NCI-H2081 treated with DMSO at 0.1 percent for 48 hours (cell line): Measurements from ENCODE around the gene ERF.

Experiments
- DNase-seq: peaks from one replicate; lab custom pipeline; 2025; lab: John Stamatoyannopoulos, UW

Gene ERF

GRCh38 chr19:42253245-42254088 lies 1.5 kb downstream of the ERF start:
- no peak for DNase-seq

DNA sequence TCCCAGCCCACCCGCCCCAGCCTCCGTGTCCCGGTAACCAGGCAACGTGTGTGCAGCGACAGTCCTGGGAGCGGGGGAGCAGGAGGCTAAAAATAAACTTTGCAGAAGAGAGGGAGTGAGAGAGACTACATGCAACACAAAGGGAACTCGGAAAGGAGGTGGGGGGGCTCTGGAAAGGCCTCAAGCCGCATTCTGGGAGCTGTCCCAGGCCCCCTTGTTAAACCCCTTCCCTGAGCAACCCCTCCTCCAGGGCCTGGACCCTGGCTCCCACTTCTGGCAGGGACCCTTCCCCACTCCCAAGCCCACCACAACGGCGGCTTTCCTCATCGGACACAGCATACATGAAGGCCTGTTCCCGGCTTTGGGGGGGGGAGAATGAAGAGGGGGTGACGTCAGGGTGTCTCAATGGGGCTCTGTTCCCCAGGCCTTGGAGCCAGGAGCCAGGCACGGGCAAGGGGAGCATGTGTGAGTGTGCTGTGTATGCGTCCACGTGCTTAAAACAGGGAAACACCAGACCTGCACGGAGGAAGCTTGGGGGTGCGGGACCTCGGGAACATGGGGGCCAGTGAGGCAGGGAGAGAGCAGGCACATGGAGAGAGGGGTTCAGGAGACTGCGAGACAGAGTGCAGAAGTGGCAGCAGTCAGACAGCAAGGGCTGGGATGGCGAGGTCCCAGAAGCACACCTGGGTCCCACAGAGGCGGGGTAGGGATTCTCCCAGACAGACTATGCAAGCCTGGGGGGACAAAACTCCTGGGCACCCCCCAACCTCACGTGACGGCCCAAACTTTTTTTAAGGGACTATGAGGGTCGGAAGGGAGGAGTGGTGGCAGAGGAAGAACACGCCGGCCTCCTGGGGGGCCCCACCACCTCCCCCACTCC lies 2.3 kb downstream of the ERF start:
- no peak for DNase-seq

- no peak for DNase-seq
Observed at GRCh38 chr19:42251572-42252358, 3.2 kb downstream of the ERF start.

DNA sequence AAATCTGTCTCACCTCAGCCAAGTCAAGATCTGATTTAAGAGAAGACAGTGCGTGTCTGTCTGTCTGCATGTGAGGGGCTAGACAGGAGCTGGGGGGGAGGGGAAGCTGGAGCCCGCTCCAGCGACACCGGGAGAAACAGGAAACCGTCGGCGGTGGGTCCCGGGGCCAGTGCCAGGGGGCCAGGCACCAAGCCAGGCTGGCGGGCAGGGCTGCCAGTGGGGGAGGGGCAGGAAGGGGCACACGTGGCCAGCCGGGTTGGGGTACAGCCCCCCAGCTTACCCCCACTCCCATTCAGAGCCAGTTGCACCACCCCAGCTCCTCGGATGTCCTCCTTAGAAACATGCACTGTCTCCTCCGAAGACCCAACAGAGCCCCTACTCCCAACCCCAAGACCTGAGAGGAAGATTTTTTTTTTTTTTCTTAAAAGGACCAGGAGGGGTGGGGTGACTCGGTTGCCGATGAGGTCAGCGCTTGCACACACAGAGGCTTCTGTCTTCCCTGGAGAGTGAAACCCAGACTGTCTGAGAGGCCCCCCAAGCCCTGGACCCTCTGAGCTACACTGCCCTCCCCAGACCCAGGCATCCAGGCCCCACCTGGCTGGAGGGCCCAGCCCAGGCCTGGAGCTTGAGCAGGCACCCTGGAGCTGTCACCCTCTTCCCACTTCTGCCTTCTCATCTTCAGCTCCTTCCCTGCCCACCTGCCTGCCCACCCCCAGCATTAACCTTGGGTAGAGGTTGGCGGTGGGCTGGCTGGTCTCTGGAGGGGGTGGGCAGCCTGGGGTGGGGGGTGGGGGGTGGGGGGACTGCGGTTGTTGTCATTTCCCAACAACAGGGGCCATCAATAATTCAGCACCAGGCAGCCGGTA lies 4.0 kb downstream of the ERF start:
- DNase-seq: no peak

DNA sequence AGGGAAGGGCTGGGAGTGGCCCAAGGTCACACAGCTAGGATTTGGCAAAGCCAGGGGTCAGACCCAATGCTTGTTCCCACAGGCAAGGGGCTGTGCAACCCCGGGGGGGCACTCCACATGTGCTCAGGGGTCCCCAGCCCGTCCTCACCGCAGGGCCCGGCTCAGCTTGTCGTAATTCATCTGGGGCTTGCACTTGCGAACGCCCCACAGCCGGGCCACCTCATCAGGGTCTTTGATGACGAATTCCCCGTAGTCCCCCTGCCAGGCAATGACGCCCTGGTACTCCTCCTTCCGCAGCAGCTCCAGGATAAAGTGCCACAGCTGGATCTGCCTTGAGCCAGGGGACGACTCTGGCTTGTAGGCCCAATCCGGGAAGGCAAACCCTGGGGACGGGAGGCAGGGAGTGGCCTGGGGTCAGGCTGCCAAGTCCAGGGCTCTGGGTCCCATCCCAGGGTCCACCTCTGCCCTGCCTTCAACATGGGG lies 4.7 kb downstream of the ERF start:
- DNase-seq: no peak

- no peak for DNase-seq
Observed at GRCh38 chr19:42249769-42250168, 5.2 kb downstream of the ERF start.

DNA sequence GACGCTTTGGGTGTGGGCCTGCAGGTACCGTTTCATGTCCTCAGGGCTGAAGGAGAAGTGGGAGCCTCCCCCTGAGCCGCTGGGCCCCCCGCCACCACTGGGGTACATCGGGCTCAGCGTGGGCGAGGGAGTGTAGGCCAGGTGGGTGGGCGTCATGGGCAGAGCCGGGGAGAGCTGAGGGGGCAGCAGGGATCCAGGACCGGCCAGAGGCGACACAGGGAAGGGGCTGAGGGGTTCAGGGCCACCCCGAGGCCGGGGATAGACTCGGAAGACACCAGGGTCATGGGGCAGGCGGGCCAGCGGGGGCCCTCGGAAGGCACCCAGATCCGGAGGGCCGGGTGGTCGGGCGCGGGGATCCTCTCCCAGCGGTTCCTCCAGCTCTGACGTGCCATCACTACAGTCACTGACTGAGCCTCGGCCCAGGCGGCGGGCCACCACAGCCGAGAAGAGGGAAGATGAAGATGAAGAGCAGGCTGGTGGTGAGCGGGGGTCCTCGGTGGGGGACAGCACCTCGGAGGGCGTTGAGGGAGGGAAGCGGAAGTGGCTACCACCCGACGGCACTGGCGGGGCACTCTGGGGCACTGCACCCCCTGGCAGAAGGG lies 5.7 kb downstream of the ERF start:
- no peak for DNase-seq

- no peak for DNase-seq
Observed at GRCh38 chr19:42248270-42249148, 6.4 kb downstream of the ERF start.

- DNase-seq: no peak
Observed at GRCh38 chr19:42247640-42248199, 7.2 kb downstream of the ERF start.

DNA sequence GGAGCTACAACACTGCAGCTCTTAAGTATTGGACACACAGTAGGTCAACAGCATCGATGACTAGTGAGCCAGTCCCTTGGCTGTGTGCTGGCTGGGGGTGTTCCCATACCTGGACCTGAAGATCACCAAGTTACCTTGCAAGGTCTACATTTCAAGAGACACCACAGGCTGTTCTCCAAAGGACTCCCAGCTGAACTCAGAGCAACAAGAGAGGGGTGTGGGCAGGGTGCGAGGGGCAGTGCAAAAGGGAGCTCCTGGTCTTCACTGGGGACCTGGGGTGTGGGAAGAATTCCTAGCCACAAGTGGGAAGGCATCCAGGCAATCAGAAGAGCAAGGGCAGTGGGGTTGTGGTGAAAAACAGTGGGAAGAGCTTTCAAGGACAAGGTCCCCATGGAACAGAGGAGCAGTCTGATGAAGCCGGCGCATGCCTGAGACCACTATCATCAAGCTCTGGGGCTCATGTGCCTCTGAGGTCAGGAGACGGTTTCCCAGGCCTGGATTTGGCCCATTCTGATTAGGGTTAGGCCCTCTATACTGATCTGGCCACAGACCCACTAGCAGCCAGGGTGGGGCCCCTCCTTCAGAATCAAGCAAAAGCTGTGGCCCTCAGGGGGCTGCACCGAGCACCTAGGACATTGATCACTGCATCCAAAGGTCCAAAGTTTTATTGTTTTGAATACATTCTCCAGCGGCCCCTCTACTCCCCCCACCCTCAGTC lies 7.8 kb downstream of the ERF start:
- no peak for DNase-seq

GRCh38 chr19:42246143-42246921 lies 8.6 kb downstream of the ERF start:
- DNase-seq: peak; percentile 24

GRCh38 chr19:42245231-42245630 lies 9.7 kb downstream of the ERF start:
- no peak for DNase-seq

DNA sequence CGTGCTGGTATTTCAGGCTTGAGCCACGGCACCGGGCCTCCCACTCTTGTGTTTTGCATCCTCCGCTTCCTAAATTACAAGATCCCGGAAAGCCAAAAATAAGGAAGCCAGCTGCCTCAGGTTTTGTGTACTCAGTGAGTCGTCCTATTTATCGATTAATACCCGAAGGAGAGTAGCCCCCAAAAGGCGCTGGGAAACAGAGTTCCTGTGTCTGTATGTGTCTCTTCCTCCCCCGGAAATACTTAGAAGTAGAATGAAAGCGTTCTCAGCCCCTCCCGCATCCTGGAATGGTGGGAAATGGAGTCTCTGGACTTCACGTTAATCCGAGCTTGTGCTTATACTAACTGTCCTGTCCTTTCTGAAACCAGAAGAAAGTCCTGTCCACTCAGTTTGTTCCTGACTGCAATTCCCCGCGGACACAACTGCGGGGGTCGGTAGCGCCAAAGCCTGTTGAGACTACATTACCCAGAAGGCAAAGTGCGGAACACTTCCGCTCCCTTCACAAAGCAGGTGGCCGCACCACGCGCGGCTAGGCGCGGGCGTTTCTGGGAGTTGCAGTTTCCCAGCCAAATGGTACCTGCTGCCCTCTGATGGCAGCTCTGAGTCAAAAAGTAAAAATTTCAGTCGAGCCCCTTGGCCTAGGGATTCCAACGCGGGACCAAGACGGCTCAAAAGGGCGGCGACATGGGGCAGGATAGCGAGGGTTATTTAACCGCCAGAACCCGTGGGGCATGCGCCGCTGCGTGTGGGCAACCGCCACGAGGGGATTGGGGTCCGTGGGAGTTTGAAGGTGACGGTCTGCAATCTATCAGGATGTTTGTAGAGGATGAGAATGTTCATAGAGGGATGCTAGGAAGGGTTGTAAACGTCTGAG lies 10.3 kb downstream of the ERF start:
- DNase-seq: peak; percentile 80

GRCh38 chr19:42242512-42243409 lies 12.2 kb downstream of the ERF start, which contains the start of gene GSK3A:
Gene GSK3A, minus strand, starts transcription at chr19:42242602. Its CDS starts 137 bp downstream, at chr19:42242465.
- peak; percentile 96 for DNase-seq

- DNase-seq: no peak
Observed at GRCh38 chr19:42242069-42242511, 12.8 kb downstream of the ERF start.

- DNase-seq: no peak
Observed at GRCh38 chr19:42241279-42241678, 13.6 kb downstream of the ERF start.
